Stimulated activated naive B cell treated with anti-CD40 and anti-IgM and Interleukin-4, amounts not matched to agents 10 μg/mL and 1 μg/mL and 100 μg/mL, for 72 hours (primary cell): ENCODE measurements around the gene KDM4C.

Experiments
- ATAC-seq, 2 donors: fragments of 150-1000 bp; cut with Tn5 transposase; replicated peaks; 2 replicates each; pipeline ENCODE4 v1.10.0; 2021; ENCODE audit warnings: moderate library complexity in 1 of 2
- DNase-seq: peaks from one replicate; pipeline ENCODE4 v3.0.0; 2021
- H3K27ac Mint-ChIP-seq: one replicate; pipeline ENCODE4 v1.8.0; 2022; ENCODE audit warnings: mild to moderate bottlenecking, mixed read lengths
- H3K27me3 Mint-ChIP-seq, 2 donors: one replicate each; pipeline ENCODE4 v1.8.0; 2022; ENCODE audit warnings: mixed read lengths in 2 of 2
- H3K36me3 Mint-ChIP-seq, 2 donors: one replicate each; pipeline ENCODE4 v1.8.0; 2022; ENCODE audit warnings: mixed read lengths in 2 of 2, mild to moderate bottlenecking in 1 of 2
- H3K4me1 Mint-ChIP-seq, 2 donors: one replicate each; pipeline ENCODE4 v1.8.0; 2022; ENCODE audit warnings: mixed read lengths in 2 of 2, mild to moderate bottlenecking in 1 of 2
- H3K4me3 Mint-ChIP-seq, 2 donors: one replicate each; pipeline ENCODE4 v1.8.0; 2022; ENCODE audit warnings: mild to moderate bottlenecking in 2 of 2, mixed read lengths in 2 of 2, moderate library complexity in 1 of 2
- H3K9me3 Mint-ChIP-seq, 2 donors: one replicate each; pipeline ENCODE4 v1.8.0; 2022; ENCODE audit warnings: mixed read lengths in 2 of 2, mild to moderate bottlenecking in 1 of 2

The KDM4C gene

GRCh38 chr9:6961845-6962522, 204.2 kb downstream of the KDM4C start:
- Mint-ChIP-seq H3K27me3 (no peaks in the 10 kb centered on the region), H3K4me1 (peaks cover 18 to 27% of the 10 kb centered on the region in 2 donors), H3K27ac (no peak overlapping the region), H3K9me3 (no peaks in the 10 kb centered on the region), H3K4me3 (no peak overlapping the region), H3K36me3 (peaks cover 17 to 21% of the 10 kb centered on the region in 2 donors)
- ATAC-seq (no peak), DNase-seq (no peak)

GRCh38 chr9:6965566-6965965, 207.8 kb downstream of the KDM4C start:
- H3K27ac Mint-ChIP-seq: no peak overlapping the region

GRCh38 chr9:6968271-6968670, 210.5 kb downstream of the KDM4C start:
- no peak overlapping the region for H3K4me3 Mint-ChIP-seq
- no peak overlapping the region for H3K27ac Mint-ChIP-seq
- peaks cover 12 to 13% of the 10 kb centered on the region in 2 donors for H3K4me1 Mint-ChIP-seq
- ATAC-seq (no peak), DNase-seq (no peak)
- no peaks in the 10 kb centered on the region for H3K9me3 Mint-ChIP-seq
- peaks cover 8% of the 10 kb centered on the region in 2 donors for H3K36me3 Mint-ChIP-seq
- no peaks in the 10 kb centered on the region for H3K27me3 Mint-ChIP-seq

More at GRCh38 chr9:6965566-6965965, 207.8 kb downstream of the KDM4C start:
- peaks cover 12% of the 10 kb centered on the region in 2 donors for H3K4me1 Mint-ChIP-seq
- H3K9me3 Mint-ChIP-seq: no peaks in the 10 kb centered on the region
- H3K36me3 Mint-ChIP-seq: peaks cover 12% of the 10 kb centered on the region in 2 donors
- no peak overlapping the region for H3K4me3 Mint-ChIP-seq
- ATAC-seq: no peak
- DNase-seq: no peak
- no peaks in the 10 kb centered on the region for H3K27me3 Mint-ChIP-seq

- ATAC-seq: no peak
- H3K9me3 Mint-ChIP-seq: no peaks in the 10 kb centered on the region
- H3K36me3 Mint-ChIP-seq: peaks cover 6 to 11% of the 10 kb centered on the region in 2 donors
- DNase-seq: no peak
- no peaks in the 10 kb centered on the region for H3K27me3 Mint-ChIP-seq
- no peak overlapping the region for H3K27ac Mint-ChIP-seq
- peaks cover 20 to 25% of the 10 kb centered on the region in 2 donors for H3K4me1 Mint-ChIP-seq
- no peak overlapping the region for H3K4me3 Mint-ChIP-seq
These were observed 212.0 kb downstream of the KDM4C start for GRCh38 chr9:6969805-6970204.

- H3K27me3 Mint-ChIP-seq: no peaks in the 10 kb centered on the region
- no peaks in the 10 kb centered on the region for H3K9me3 Mint-ChIP-seq
- ATAC-seq (no peak), DNase-seq (no peak)
- H3K4me3 Mint-ChIP-seq: no peak overlapping the region
- peaks cover 6 to 13% of the 10 kb centered on the region in 2 donors for H3K36me3 Mint-ChIP-seq
- H3K27ac Mint-ChIP-seq: no peak overlapping the region
- H3K4me1 Mint-ChIP-seq: peaks cover 23 to 35% of the 10 kb centered on the region in 2 donors
These were observed 215.3 kb downstream of the KDM4C start for GRCh38 chr9:6973089-6973488.

- Mint-ChIP-seq H3K4me3 (peak overlapping the region; percentile 32 to 33), H3K4me1 (peaks cover 27 to 35% of the 10 kb centered on the region in 2 donors), H3K36me3 (peaks cover 11 to 16% of the 10 kb centered on the region in 2 donors), H3K27me3 (no peaks in the 10 kb centered on the region), H3K27ac (no peak overlapping the region), H3K9me3 (no peaks in the 10 kb centered on the region)
- no peak for DNase-seq
- peak; percentile 96 to 99 for ATAC-seq
These were observed 216.0 kb downstream of the KDM4C start for GRCh38 chr9:6973762-6974161.

- Mint-ChIP-seq H3K4me1 (peaks cover 28 to 34% of the 10 kb centered on the region in 2 donors), H3K9me3 (no peaks in the 10 kb centered on the region), H3K4me3 (no peak overlapping the region), H3K27me3 (no peaks in the 10 kb centered on the region), H3K36me3 (peaks cover 13 to 25% of the 10 kb centered on the region in 2 donors), H3K27ac (no peak overlapping the region)
- no peak for DNase-seq
- ATAC-seq: no peak
These were observed 217.4 kb downstream of the KDM4C start for GRCh38 chr9:6975198-6975597.

- Mint-ChIP-seq H3K27ac (no peak overlapping the region), H3K4me3 (no peak overlapping the region), H3K9me3 (no peaks in the 10 kb centered on the region), H3K27me3 (no peaks in the 10 kb centered on the region), H3K4me1 (peaks cover 22 to 29% of the 10 kb centered on the region in 2 donors), H3K36me3 (peaks cover 16 to 35% of the 10 kb centered on the region in 2 donors)
- DNase-seq (no peak), ATAC-seq (no peak)
These were observed 220.0 kb downstream of the KDM4C start for GRCh38 chr9:6977761-6978160.

GRCh38 chr9:6978591-6978990, 220.8 kb downstream of the KDM4C start:
- H3K36me3 Mint-ChIP-seq: peaks cover 17 to 39% of the 10 kb centered on the region in 2 donors
- no peaks in the 10 kb centered on the region for H3K27me3 Mint-ChIP-seq
- peaks cover 18 to 20% of the 10 kb centered on the region in 2 donors for H3K4me1 Mint-ChIP-seq
- ATAC-seq (no peak), DNase-seq (no peak)
- H3K4me3 Mint-ChIP-seq: no peak overlapping the region
- H3K9me3 Mint-ChIP-seq: no peaks in the 10 kb centered on the region
- H3K27ac Mint-ChIP-seq: no peak overlapping the region

- DNase-seq (no peak), ATAC-seq (no peak)
- H3K4me3 Mint-ChIP-seq: no peak overlapping the region
- H3K36me3 Mint-ChIP-seq: peaks cover 35 to 52% of the 10 kb centered on the region in 2 donors
- peaks cover 0 to 3% of the 10 kb centered on the region in 2 donors for H3K4me1 Mint-ChIP-seq
- H3K27ac Mint-ChIP-seq: no peak overlapping the region
- H3K9me3 Mint-ChIP-seq: no peaks in the 10 kb centered on the region
- H3K27me3 Mint-ChIP-seq: no peaks in the 10 kb centered on the region
These were observed 227.3 kb downstream of the KDM4C start for GRCh38 chr9:6984941-6985578.

GRCh38 chr9:6986141-6986815, 228.5 kb downstream of the KDM4C start:
- no peak for DNase-seq
- Mint-ChIP-seq H3K36me3 (peaks cover 42 to 49% of the 10 kb centered on the region in 2 donors), H3K27ac (no peak overlapping the region), H3K27me3 (no peaks in the 10 kb centered on the region), H3K4me3 (no peak overlapping the region), H3K9me3 (no peaks in the 10 kb centered on the region), H3K4me1 (peaks cover 0 to 3% of the 10 kb centered on the region in 2 donors)
- no peak for ATAC-seq

- no peak overlapping the region for H3K27ac Mint-ChIP-seq
- ATAC-seq: no peak
- H3K9me3 Mint-ChIP-seq: no peaks in the 10 kb centered on the region
- no peak for DNase-seq
- no peaks in the 10 kb centered on the region for H3K27me3 Mint-ChIP-seq
- peaks cover 0 to 3% of the 10 kb centered on the region in 2 donors for H3K4me1 Mint-ChIP-seq
- H3K4me3 Mint-ChIP-seq: no peak overlapping the region
- H3K36me3 Mint-ChIP-seq: peaks cover 42 to 50% of the 10 kb centered on the region in 2 donors
These were observed 229.6 kb downstream of the KDM4C start for GRCh38 chr9:6987381-6987780.

- Mint-ChIP-seq H3K9me3 (no peaks in the 10 kb centered on the region), H3K4me1 (no peaks in the 10 kb centered on the region), H3K27me3 (no peaks in the 10 kb centered on the region), H3K27ac (peak overlapping the region; percentile 20), H3K36me3 (peaks cover 41 to 48% of the 10 kb centered on the region in 2 donors), H3K4me3 (no peak overlapping the region)
- ATAC-seq: no peak
- DNase-seq: no peak
These were observed 233.6 kb downstream of the KDM4C start for GRCh38 chr9:6991418-6991817.

GRCh38 chr9:6996061-6996854, 238.5 kb downstream of the KDM4C start:
- H3K4me3 Mint-ChIP-seq: no peak overlapping the region
- H3K27ac Mint-ChIP-seq: no peak overlapping the region
- ATAC-seq: no peak
- peaks cover 35 to 43% of the 10 kb centered on the region in 2 donors for H3K36me3 Mint-ChIP-seq
- no peak for DNase-seq
- H3K4me1 Mint-ChIP-seq: peaks cover 0 to 4% of the 10 kb centered on the region in 2 donors
- H3K9me3 Mint-ChIP-seq: no peaks in the 10 kb centered on the region
- H3K27me3 Mint-ChIP-seq: no peaks in the 10 kb centered on the region
